Glutamatergic neuron (in vitro differentiated cells): ENCODE measurements around the gene C2CD2. TPM values are rescaled to one million over a fixed set of nuclear protein-coding genes. Genes with fewer than 3 reads are reported as not detected.

ENCODE experiments used
- DNase-seq: peaks from one replicate; pipeline ENCODE4 v3.0.0; 2022
- H3K27ac Mint-ChIP-seq: one replicate; pipeline ENCODE4 v1.8.0; 2020; ENCODE audit warnings: mild to moderate bottlenecking, mixed read lengths, inconsistent platforms; ENCODE audit not compliant: unreplicated experiment
- H3K27me3 Mint-ChIP-seq: one replicate; pipeline ENCODE4 v1.8.0; 2020; ENCODE audit warnings: mild to moderate bottlenecking, moderate library complexity, mixed read lengths, inconsistent platforms; ENCODE audit not compliant: unreplicated experiment
- H3K36me3 Mint-ChIP-seq: one replicate; pipeline ENCODE4 v1.8.0; 2020; ENCODE audit warnings: mild to moderate bottlenecking, mixed read lengths, inconsistent platforms; ENCODE audit not compliant: unreplicated experiment
- H3K4me1 Mint-ChIP-seq: one replicate; pipeline ENCODE4 v1.8.0; 2020; ENCODE audit warnings: mild to moderate bottlenecking, low read depth, mixed read lengths, inconsistent platforms; ENCODE audit not compliant: unreplicated experiment
- H3K4me3 Mint-ChIP-seq: one replicate; pipeline ENCODE4 v1.8.0; 2020; ENCODE audit warnings: mild to moderate bottlenecking, mixed read lengths, inconsistent platforms; ENCODE audit not compliant: unreplicated experiment
- H3K9me3 Mint-ChIP-seq: one replicate; pipeline ENCODE4 v1.8.0; 2020; ENCODE audit warnings: mild to moderate bottlenecking, moderate library complexity, mixed read lengths, inconsistent platforms; ENCODE audit not compliant: unreplicated experiment
- CTCF ChIP-seq: fragments of 200-600 bp; sonication (generic); IDR thresholded peaks from one replicate; pipeline ENCODE4 v1.5.0; 2021; ENCODE audit not compliant: partially characterized antibody, unreplicated experiment
- total RNA-seq: library from RNA; stranded (reverse); fragmentation: NEBNext Ultra II Directional; extraction: Animal tissue kit (Norgen Biotek cat#: 25700); gene quantifications from one replicate; pipeline ENCODE4 v1.2.1, GENCODE V29; 2021; ENCODE audit not compliant: unreplicated experiment

The C2CD2 gene
- total RNA-seq, 1 donor from 2014 or later, result 0.78 TPM

GRCh38 chr21:41989698-41990097 lies 35.9 kb upstream of the C2CD2 start:
- H3K27ac Mint-ChIP-seq, result no peak overlapping the region
- H3K4me3 Mint-ChIP-seq, result no peak overlapping the region
- H3K9me3 Mint-ChIP-seq, result no peaks in the 10 kb centered on the region

GRCh38 chr21:41987310-41987709 lies 33.5 kb upstream of the C2CD2 start:
- H3K36me3 Mint-ChIP-seq, result peaks cover 18% of the 10 kb centered on the region
- H3K27me3 Mint-ChIP-seq, result no peaks in the 10 kb centered on the region
- no peak for DNase-seq
- peaks cover 2% of the 10 kb centered on the region for H3K9me3 Mint-ChIP-seq
- no peak for TF ChIP-seq CTCF
- no peaks in the 10 kb centered on the region for H3K4me1 Mint-ChIP-seq
- H3K4me3 Mint-ChIP-seq, result no peak overlapping the region
- H3K27ac Mint-ChIP-seq, result no peak overlapping the region

More at GRCh38 chr21:41989698-41990097, 35.9 kb upstream of the C2CD2 start:
- peaks cover 30% of the 10 kb centered on the region for H3K36me3 Mint-ChIP-seq
- TF ChIP-seq CTCF, result no peak
- no peak for DNase-seq
- no peaks in the 10 kb centered on the region for H3K4me1 Mint-ChIP-seq
- H3K27me3 Mint-ChIP-seq, result no peaks in the 10 kb centered on the region

GRCh38 chr21:41985662-41986416 lies 32.0 kb upstream of the C2CD2 start:
- Mint-ChIP-seq H3K9me3 (peaks cover 2% of the 10 kb centered on the region), H3K4me3 (no peak overlapping the region), H3K27ac (no peak overlapping the region), H3K27me3 (no peaks in the 10 kb centered on the region), H3K36me3 (peaks cover 12% of the 10 kb centered on the region), H3K4me1 (no peaks in the 10 kb centered on the region)
- no peak for DNase-seq
- TF ChIP-seq CTCF, result no peak

- TF ChIP-seq CTCF, result no peak
- H3K4me3 Mint-ChIP-seq, result no peak overlapping the region
- H3K36me3 Mint-ChIP-seq, result peaks cover 19% of the 10 kb centered on the region
- no peak overlapping the region for H3K27ac Mint-ChIP-seq
- H3K27me3 Mint-ChIP-seq, result no peaks in the 10 kb centered on the region
- H3K4me1 Mint-ChIP-seq, result no peaks in the 10 kb centered on the region
- peaks cover 2% of the 10 kb centered on the region for H3K9me3 Mint-ChIP-seq
- no peak for DNase-seq
Observed at GRCh38 chr21:41983229-41983628, 29.4 kb upstream of the C2CD2 start.

- no peak for DNase-seq
- Mint-ChIP-seq H3K27me3 (no peaks in the 10 kb centered on the region), H3K36me3 (peaks cover 19% of the 10 kb centered on the region), H3K4me3 (no peak overlapping the region), H3K9me3 (peaks cover 2% of the 10 kb centered on the region), H3K27ac (no peak overlapping the region), H3K4me1 (no peaks in the 10 kb centered on the region)
- no peak for TF ChIP-seq CTCF
Observed at GRCh38 chr21:41980561-41980960, 26.7 kb upstream of the C2CD2 start.
